Immature natural killer cell (primary cell): ENCODE measurements around the gene VTI1A. TPM values are rescaled to one million over a fixed set of nuclear protein-coding genes. Genes with fewer than 3 reads are reported as not detected.
"Not testable (repeated sequence)": the region's sequence is repeated elsewhere in the genome, so short reads cannot be mapped to it uniquely, and the experiment has no call there.

Source experiments
- DNase-seq, 3 donors: peaks; one replicate each; pipeline ENCODE4 v3.0.0; 2022; ENCODE audit warnings: mixed read lengths in 1 of 3
- H3K27ac Mint-ChIP-seq, 6 donors: one replicate each; pipeline ENCODE4 v1.8.0; 2020; ENCODE audit warnings: mixed read lengths in 6 of 6, mild to moderate bottlenecking in 5 of 6, inconsistent platforms in 4 of 6, moderate library complexity in 3 of 6
- H3K27me3 Mint-ChIP-seq, 3 donors: one replicate each; pipeline ENCODE4 v1.8.0; 2020 to 2021; ENCODE audit warnings: low read depth in 3 of 3, mild to moderate bottlenecking in 3 of 3, mixed read lengths in 3 of 3, moderate library complexity in 3 of 3, inconsistent platforms in 1 of 3
- H3K36me3 Mint-ChIP-seq, 3 donors: one replicate each; pipeline ENCODE4 v1.8.0; 2020; ENCODE audit warnings: mixed read lengths in 3 of 3, inconsistent platforms in 2 of 3, mild to moderate bottlenecking in 2 of 3
- H3K4me1 Mint-ChIP-seq, 2 donors: one replicate each; pipeline ENCODE4 v1.8.0; 2020; ENCODE audit warnings: inconsistent platforms in 2 of 2, mild to moderate bottlenecking in 2 of 2, mixed read lengths in 2 of 2, moderate library complexity in 1 of 2
- H3K4me3 Mint-ChIP-seq, 5 donors: one replicate each; pipeline ENCODE4 v1.8.0; 2020; ENCODE audit warnings: mild to moderate bottlenecking in 5 of 5, mixed read lengths in 5 of 5, inconsistent platforms in 3 of 5, moderate library complexity in 3 of 5
- H3K9me3 Mint-ChIP-seq, 6 donors: one replicate each; pipeline ENCODE4 v1.8.0; 2020; ENCODE audit warnings: mild to moderate bottlenecking in 6 of 6, mixed read lengths in 6 of 6, inconsistent platforms in 4 of 6, moderate library complexity in 3 of 6
- polyA plus RNA-seq, 3 donors: library from polyadenylated mRNA; unstranded; fragments of 300-500 nt; fragmentation: Illumina TruSeq; gene quantifications; one replicate each; pipeline ENCODE4 v1.2.3, GENCODE V29; 2021

VTI1A gene
- polyA plus RNA-seq, 3 donors from 2014 or later: 15.0 to 40.2 (median 31.2) TPM

DNA sequence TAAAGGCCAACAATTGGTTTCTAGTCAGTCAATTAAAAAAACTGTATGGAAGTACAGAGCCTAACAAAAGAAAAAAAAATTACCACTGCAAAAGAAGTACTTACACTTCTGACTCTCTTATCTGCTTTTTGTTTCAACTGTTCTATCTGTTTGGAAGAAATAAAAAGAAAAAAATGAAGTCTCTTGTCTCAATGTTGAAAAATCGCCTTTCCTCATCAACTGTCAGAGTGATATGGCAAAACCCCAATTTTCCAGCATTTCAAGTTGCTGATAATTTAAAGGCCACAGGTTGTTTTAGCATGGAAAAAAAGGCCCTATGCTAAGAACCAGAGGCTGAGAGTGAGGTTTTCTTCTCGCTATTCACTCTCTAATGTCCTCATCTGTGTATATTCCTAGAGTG, 13.9 kb upstream of the VTI1A start:
- H3K4me3 Mint-ChIP-seq: no peak overlapping the region

DNA sequence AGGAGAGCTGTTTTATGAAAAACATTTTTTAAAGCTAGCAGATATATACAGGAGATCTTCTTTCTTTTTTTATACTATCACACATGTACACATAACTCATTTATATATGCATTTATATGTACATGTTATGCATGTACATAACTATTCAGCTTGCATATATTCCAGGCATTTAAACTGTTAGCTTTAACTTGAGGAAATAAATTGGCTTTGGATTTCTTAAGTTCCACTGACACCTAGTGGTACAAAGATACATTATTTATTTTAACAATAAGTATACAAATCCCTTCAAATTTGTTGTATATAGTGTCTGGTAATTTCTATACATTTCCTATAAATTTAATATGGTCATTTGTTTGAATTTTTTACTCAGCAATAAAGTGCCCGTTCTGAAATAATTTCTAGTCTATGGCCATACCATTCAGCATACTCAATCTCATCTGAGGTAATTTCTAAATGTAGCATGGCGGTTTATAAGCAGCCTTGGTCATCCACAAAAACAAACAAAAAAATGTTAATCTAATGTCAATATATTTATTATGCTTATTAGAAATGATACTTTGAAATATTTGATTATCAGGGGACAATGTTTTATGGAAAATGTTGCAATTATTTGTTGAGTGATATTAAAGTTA, 11.9 kb upstream of the VTI1A start:
- no peaks in the 10 kb centered on the region for H3K4me1 Mint-ChIP-seq
- H3K27ac Mint-ChIP-seq: no peak overlapping the region
- H3K27me3 Mint-ChIP-seq: no peaks in the 10 kb centered on the region
- no peak overlapping the region for H3K4me3 Mint-ChIP-seq
- no peaks in the 10 kb centered on the region for H3K9me3 Mint-ChIP-seq
- peaks cover 7 to 47% (median 24%) of the 10 kb centered on the region in 3 donors for H3K36me3 Mint-ChIP-seq
- DNase-seq: peak in 2 of 3 donors; percentile 19 to 28

More for the DNA sequence above, 13.9 kb upstream of the VTI1A start:
- DNase-seq: no peak
- no peak overlapping the region for H3K27ac Mint-ChIP-seq
- H3K27me3 Mint-ChIP-seq: no peaks in the 10 kb centered on the region
- H3K4me1 Mint-ChIP-seq: peaks cover 6 to 7% of the 10 kb centered on the region in 2 donors
- H3K9me3 Mint-ChIP-seq: no peaks in the 10 kb centered on the region
- peaks cover 7 to 47% (median 25%) of the 10 kb centered on the region in 3 donors for H3K36me3 Mint-ChIP-seq

DNA sequence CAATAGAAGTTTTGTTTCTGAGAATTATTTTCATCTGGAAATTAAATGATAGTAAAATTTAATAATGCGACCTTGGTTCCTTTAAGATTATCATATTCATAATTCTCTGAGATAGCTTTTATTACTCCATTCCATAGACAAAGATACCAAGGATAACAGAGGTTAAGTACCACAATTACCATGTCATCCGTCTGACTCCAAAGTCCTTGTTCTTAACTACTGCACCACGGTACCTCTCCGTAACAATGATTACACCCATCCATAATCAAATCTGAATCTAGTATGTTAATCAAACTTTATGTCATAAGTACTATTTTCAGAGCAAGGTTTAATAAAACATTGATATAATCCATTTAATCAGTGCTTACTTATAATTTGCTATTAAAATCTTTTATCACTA, 8.7 kb upstream of the VTI1A start:
- Mint-ChIP-seq H3K4me3 (no peak overlapping the region), H3K4me1 (peaks cover 0 to 8% of the 10 kb centered on the region in 2 donors), H3K27ac (no peak overlapping the region), H3K36me3 (peaks cover under 1 to 38% (median 16%) of the 10 kb centered on the region in 3 donors), H3K9me3 (no peaks in the 10 kb centered on the region), H3K27me3 (no peaks in the 10 kb centered on the region)
- DNase-seq: no peak

DNA sequence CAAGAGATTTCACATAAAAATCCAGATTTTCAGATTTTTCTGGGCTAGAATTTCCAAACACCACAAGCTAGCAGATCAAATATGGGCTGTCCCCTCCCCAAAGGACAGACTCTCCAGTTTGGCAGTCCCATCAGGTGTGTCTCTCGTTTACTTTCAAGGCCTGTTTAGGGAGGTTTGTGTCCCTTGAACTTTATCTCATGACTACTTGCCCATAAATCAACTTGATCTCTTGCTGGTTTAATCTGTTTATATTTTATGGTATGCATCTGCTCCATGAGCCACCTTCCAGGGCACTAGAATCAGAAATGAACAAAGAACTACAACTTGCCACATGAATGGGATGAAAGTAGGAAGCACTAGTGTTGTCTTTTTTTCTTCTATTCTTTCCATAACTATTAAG, 5.5 kb upstream of the VTI1A start:
- Mint-ChIP-seq H3K36me3 (peaks cover 0 to 30% (median 11%) of the 10 kb centered on the region in 3 donors), H3K4me3 (no peak overlapping the region), H3K9me3 (no peaks in the 10 kb centered on the region), H3K27me3 (peaks cover 4% of the 10 kb centered on the region in 3 donors), H3K4me1 (peaks cover 15 to 35% of the 10 kb centered on the region in 2 donors), H3K27ac (peak overlapping the region in 1 of 6 donors; percentile 13)
- DNase-seq: no peak

DNA sequence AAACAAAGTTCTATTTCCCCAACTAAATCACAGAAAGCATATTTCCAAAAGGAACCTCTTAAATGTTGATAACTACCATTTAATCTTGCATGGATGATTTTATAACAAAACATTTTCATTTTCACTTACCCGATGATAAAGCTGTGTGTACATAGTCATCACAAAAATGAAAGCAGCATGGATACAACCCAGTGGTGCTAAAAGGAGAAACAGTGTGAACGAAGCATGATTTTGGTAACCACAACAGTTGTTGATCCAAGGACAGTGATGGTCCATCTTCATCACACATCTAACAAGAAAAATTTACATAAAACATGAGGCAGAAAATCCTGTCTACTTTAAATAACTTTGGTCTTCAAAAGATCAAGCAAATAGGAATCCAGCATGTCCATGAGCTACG, 5.0 kb upstream of the VTI1A start:
- no peaks in the 10 kb centered on the region for H3K9me3 Mint-ChIP-seq
- peaks cover 6 to 9% (median 8%) of the 10 kb centered on the region in 3 donors for H3K27me3 Mint-ChIP-seq
- no peak for DNase-seq
- H3K4me3 Mint-ChIP-seq: no peak overlapping the region
- peaks cover 0 to 29% (median 11%) of the 10 kb centered on the region in 3 donors for H3K36me3 Mint-ChIP-seq
- H3K4me1 Mint-ChIP-seq: peaks cover 20 to 41% of the 10 kb centered on the region in 2 donors
- no peak overlapping the region for H3K27ac Mint-ChIP-seq

DNA sequence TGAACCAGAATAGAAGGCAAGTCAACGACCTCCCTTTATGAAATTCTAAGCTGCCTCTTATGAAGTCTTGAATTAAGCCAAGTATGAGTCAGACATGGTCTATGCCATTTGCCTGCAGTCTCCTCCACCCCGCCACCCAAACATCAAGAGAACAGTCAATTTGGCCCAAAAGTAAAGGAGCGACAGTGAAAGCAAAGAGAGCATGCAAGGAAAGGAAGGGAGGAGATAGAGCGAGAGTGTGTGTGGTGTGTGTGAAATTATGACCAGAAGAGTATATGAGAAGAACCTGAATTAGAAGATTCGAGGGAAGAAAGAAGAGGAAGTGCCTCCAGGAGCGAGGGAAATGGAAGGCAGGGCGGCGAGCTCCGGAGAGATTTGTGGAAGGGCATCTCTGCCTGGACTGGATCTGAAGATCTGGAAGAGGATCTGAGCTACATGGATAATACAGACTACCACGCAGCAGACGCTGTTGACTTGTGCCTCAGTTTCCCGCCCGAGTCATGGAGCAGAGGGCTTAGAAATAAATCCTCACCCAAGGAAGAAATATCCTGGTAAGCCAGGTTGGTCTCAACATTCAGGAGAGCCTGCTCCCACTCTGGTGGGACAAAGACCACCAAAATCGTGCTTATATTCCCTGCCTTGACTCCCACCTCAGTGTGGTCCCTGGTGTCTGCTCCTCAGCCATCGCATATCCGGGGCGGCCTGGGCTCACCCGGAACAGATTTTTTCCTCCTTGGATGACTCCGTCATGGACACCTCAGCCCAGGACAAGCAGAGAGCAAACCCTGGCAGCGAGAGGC, 760 bp upstream of the VTI1A start:
- DNase-seq: no peak
- peaks cover 45 to 74% of the 10 kb centered on the region in 2 donors for H3K4me1 Mint-ChIP-seq
- H3K27ac Mint-ChIP-seq: peak overlapping the region; percentile 85 to 99 (median 92)
- H3K9me3 Mint-ChIP-seq: no peaks in the 10 kb centered on the region
- peak overlapping the region; percentile 90 to 97 (median 93) for H3K4me3 Mint-ChIP-seq
- H3K27me3 Mint-ChIP-seq: peaks cover 6 to 14% (median 12%) of the 10 kb centered on the region in 3 donors
- peaks cover 0 to 12% (median 0%) of the 10 kb centered on the region in 3 donors for H3K36me3 Mint-ChIP-seq

DNA sequence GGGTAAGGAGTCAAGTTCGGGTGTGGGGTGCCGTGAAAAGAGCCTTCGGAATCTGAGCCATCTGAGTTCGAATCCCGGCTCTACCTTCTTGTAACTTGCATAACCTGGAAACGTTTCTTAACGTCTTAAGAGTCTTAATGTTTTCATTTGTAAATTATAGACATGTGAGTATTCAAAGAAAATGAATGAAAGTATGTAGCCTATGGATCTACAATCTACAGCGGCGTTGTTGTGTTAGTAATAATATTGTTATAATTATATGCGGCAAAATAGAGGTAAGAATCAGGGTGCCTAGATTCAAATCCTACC, 559 bp downstream of the VTI1A start:
- H3K27me3 Mint-ChIP-seq: peaks cover 6 to 14% (median 12%) of the 10 kb centered on the region in 3 donors
- DNase-seq: no peak
- H3K4me3 Mint-ChIP-seq: peak overlapping the region; percentile 90 to 97 (median 93)
- H3K4me1 Mint-ChIP-seq: peaks cover 48 to 70% of the 10 kb centered on the region in 2 donors
- no peaks in the 10 kb centered on the region for H3K9me3 Mint-ChIP-seq
- H3K27ac Mint-ChIP-seq: peak overlapping the region; percentile 85 to 99 (median 92)
- H3K36me3 Mint-ChIP-seq: peaks cover 0 to 7% (median 0%) of the 10 kb centered on the region in 3 donors

DNA sequence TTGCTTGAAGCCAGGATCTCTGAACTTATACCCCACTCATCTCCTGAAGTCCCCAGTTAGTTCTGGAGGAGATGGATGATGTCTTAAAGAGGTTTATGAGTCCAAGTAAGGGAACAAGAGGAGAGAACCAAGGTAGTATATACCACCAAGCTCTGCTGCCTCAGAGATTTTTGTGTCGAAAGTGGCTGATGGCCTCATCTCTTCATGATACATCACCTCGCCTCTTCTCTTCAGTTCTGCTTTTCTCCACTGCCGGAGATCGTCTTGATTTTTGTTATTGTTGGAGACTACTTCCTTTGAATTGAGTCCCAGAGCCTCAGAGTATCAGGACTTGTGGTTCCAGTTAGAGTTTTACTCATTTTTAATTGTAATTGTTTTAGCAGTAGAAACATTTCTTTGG, 1.9 kb downstream of the VTI1A start:
- H3K27ac Mint-ChIP-seq: peak overlapping the region in 5 of 6 donors; percentile 10 to 95 (median 63)
- H3K27me3 Mint-ChIP-seq: peaks cover 6 to 14% (median 12%) of the 10 kb centered on the region in 3 donors
- peaks cover 48 to 72% of the 10 kb centered on the region in 2 donors for H3K4me1 Mint-ChIP-seq
- peaks cover 0 to 7% (median 0%) of the 10 kb centered on the region in 3 donors for H3K36me3 Mint-ChIP-seq
- H3K9me3 Mint-ChIP-seq: no peaks in the 10 kb centered on the region
- peak overlapping the region; percentile 90 to 97 (median 93) for H3K4me3 Mint-ChIP-seq
- no peak for DNase-seq

DNA sequence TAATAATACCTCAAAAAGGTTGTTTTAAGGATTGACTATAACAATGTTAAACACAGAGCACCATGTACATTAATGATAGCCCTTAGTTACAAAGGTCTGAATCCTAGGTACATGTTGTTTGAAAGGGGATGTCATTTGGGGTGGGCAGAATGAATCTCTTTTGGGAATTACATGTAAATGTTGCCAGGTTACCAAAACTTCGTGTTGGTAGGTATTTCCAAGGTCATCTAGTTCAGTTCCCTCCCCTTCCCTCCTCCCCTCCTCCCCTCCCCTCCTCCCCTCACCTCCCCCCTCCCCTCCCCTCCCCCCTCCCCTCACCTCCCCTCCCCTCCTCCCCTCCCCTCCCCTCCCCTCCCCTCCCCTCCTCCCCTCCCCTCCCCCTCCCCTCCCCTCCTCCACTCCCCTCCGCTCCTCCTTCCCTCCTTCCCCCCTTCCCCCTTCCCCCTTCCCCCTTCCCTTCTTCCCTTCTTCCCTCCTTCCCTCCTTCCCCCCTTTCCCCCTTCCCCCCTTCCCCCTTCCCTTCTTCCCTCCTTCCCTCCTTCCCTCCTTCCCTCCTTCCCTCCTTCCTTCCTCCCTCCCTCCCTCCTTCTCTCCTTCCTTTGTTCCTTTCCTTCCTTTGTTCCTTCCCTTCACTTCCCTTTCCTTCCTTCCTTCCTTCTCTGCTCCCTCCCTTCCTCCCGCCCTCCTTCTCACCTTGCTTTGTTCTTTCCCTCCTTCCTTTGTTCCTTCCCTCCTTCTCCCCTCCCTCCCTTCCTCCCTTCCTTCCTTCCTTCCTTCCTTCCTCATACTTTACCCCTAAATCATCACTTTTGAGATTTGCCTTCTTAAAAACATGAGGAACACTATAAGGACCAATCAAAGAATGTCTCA, 8.1 kb downstream of the VTI1A start:
- Mint-ChIP-seq H3K36me3 (no peaks in the 10 kb centered on the region), H3K27ac (peak overlapping the region in 1 of 6 donors; percentile 54), H3K4me3 (no peak overlapping the region), H3K4me1 (peaks cover 15 to 41% of the 10 kb centered on the region in 2 donors), H3K27me3 (peaks cover 0 to 2% (median under 1%) of the 10 kb centered on the region in 3 donors), H3K9me3 (no peaks in the 10 kb centered on the region)
- DNase-seq: no peak

DNA sequence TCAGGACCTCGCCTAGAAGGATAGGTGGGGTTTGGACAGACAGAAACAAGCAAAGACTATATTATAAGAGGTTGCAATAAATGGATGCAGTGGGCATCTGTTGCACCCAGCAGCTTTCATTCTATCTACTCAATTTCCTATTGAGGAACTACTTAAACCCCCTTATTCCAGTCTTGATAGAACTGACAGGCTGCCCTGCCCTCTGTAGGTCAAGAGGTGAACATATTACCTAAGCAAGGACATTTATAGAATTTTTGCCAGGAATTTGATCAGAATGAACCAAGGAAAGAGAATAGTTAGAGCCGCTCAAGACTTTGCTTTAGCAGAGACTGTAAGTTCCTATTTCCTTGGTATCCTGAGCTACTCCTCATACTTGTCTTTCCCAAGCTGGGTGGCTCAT, 9.5 kb downstream of the VTI1A start:
- H3K36me3 Mint-ChIP-seq: no peaks in the 10 kb centered on the region
- H3K4me3 Mint-ChIP-seq: no peak overlapping the region
- no peak overlapping the region for H3K27ac Mint-ChIP-seq
- no peak for DNase-seq
- peaks cover 9 to 31% of the 10 kb centered on the region in 2 donors for H3K4me1 Mint-ChIP-seq
- H3K27me3 Mint-ChIP-seq: peaks cover 0 to 2% (median 0%) of the 10 kb centered on the region in 3 donors
- no peaks in the 10 kb centered on the region for H3K9me3 Mint-ChIP-seq

DNA sequence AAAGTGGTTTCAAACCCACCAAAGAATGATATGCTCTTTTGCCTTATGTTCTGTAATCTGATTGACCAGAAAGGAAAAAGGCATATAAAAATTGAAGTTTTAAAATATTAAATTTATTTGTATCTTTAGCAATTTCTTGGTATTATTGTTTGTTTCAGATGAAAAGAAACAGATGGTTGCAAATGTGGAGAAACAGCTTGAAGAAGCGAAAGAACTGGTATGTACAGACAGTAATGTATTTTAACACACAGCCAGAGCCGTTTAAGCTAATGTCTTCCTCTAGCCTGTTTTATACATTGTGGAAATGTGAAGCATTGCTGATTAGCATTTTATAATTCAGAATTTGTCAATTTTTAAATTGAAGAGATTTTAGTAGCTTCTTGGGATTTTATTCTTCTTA, 13.4 kb downstream of the VTI1A start:
- H3K27me3 Mint-ChIP-seq: peaks cover 0 to 2% (median 0%) of the 10 kb centered on the region in 3 donors
- H3K4me3 Mint-ChIP-seq: no peak overlapping the region
- DNase-seq: no peak
- H3K36me3 Mint-ChIP-seq: peaks cover 5 to 18% (median 12%) of the 10 kb centered on the region in 3 donors
- no peaks in the 10 kb centered on the region for H3K9me3 Mint-ChIP-seq
- no peak overlapping the region for H3K27ac Mint-ChIP-seq
- H3K4me1 Mint-ChIP-seq: peaks cover 9 to 28% of the 10 kb centered on the region in 2 donors

DNA sequence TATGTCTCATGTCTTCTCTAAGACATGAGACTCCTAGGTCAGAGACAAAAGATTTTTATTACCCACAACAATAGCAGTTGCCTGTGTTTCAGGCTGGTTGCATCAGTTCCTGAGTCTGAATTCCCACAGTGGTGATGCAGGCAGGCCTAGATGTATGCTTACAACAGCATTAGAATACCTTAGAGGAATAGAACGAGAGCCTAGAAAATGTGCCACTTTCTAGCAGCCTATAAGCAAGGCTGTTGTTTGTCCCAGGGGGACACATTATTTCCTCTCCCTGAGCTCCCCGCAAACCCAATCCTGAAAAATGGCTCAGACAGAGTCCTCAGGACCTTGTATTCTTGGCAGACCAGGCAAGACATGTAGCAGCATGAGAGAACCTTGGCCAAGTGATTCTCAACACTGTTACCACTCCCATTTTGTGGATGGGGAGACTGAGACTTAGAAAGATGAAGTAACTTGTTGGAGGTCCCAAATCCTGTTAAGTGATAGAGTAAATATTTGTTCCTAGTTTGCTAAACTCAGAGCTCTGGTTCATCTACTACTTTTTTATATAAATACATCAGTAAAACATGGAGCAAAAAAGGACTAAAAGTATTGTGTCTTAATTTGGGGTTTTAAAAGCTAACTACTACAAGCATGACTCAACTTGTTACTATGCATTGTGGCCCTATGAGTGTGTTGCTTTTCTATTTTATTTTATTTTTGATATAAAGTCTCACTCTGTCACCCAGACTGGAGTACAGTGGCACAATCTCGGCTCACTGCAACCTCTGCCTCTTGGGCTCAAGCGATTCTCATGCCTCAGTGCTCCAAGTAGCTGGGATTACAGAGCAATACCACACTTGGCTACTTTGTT, 14.2 kb downstream of the VTI1A start:
- peaks cover 0 to 2% (median 0%) of the 10 kb centered on the region in 3 donors for H3K27me3 Mint-ChIP-seq
- H3K4me1 Mint-ChIP-seq: peaks cover 7 to 28% of the 10 kb centered on the region in 2 donors
- H3K4me3 Mint-ChIP-seq: no peak overlapping the region
- H3K27ac Mint-ChIP-seq: no peak overlapping the region
- H3K36me3 Mint-ChIP-seq: peaks cover 7 to 26% (median 20%) of the 10 kb centered on the region in 3 donors
- H3K9me3 Mint-ChIP-seq: no peaks in the 10 kb centered on the region
- DNase-seq: no peak

DNA sequence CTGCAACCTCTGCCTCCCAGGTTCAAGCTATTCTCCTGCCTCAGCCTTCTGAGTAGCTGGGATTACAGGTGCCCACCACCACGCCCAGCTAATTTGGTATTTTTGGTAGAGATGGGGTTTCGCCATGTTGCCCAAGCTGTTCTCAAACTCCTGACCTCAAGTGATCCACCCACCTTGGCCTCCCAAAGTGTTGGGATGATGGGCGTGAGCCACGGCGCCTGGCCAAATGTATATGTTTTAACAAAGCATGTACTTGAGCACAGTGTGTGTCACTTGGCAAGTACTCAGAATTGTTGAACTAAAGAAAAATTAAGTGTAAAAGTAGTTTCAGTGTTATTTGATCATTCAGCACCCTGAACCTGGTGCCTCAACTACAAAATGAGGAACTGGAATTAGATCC, 17.1 kb downstream of the VTI1A start:
- H3K36me3 Mint-ChIP-seq: peaks cover 7 to 33% (median 24%) of the 10 kb centered on the region in 3 donors
- not testable (repeated sequence) for H3K27ac Mint-ChIP-seq

More for the DNA sequence above, 17.1 kb downstream of the VTI1A start:
- DNase-seq, H3K4me3 Mint-ChIP-seq, H3K9me3 Mint-ChIP-seq, H3K27me3 Mint-ChIP-seq: not testable (repeated sequence)
- peaks cover 0 to 14% of the 10 kb centered on the region in 2 donors for H3K4me1 Mint-ChIP-seq
